Body of pancreas (tissue), 4 donors: ENCODE measurements around the gene HECA. TPM values are rescaled to one million over a fixed set of nuclear protein-coding genes. Genes with fewer than 3 reads are reported as not detected.

Source experiments
- ATAC-seq: fragments of 150-250 bp; one replicate; pipeline ENCODE4 v1.9.1; 2016
- DNase-seq, 4 donors: peaks; one replicate each; pipeline ENCODE4 v3.0.0-alpha.2; 2019
- H3K27ac ChIP-seq, 4 donors: fragments of 200-600 bp; sonication (generic); 1 replicate in 3 of 4; 2 replicates in 1 of 4; pipeline versions ENCODE4 v1.5.1 to v1.6.1; 2016 to 2019; ENCODE audit warnings: mild to moderate bottlenecking in 1 of 4, mixed read lengths in 1 of 4, moderate library complexity in 1 of 4
- H3K27me3 ChIP-seq, 2 donors: fragments of 200-600 bp; sonication (generic); one replicate each; pipeline ENCODE4 v1.6.0; 2016; ENCODE audit warnings: mild to moderate bottlenecking in 1 of 2
- H3K36me3 ChIP-seq, 2 donors: fragments of 200-600 bp; sonication (generic); replicated peaks in 1 of 2; 2 replicates each; pipeline ENCODE4 v1.5.1; 2016; ENCODE audit warnings: low read depth in 2 of 2; ENCODE audit not compliant: insufficient read depth in 1 of 2
- H3K4me1 ChIP-seq: fragments of 200-600 bp; sonication (generic); one replicate; pipeline ENCODE4 v1.6.0; 2016
- H3K4me3 ChIP-seq, 2 donors: fragments of 200-600 bp; sonication (generic); 1 replicate in 1 of 2; 2 replicates in 1 of 2; pipeline ENCODE4 v1.5.1; 2016 to 2019
- H3K9me3 ChIP-seq, 3 donors: fragments of 200-600 bp; sonication (generic); 1 replicate in 2 of 3; 2 replicates in 1 of 3; pipeline ENCODE4 v1.5.1; 2016
- CTCF ChIP-seq, 7 experiments: fragments of 450-650 bp in 4 of 7; fragments of 200-600 bp in 3 of 7; sonication (generic) in 3 of 7; IDR thresholded peaks; one replicate each; pipeline ENCODE4 v1.5.1; 2016 to 2019; ENCODE audit warnings: antibody characterized with exemption in 7 of 7
- POLR2A ChIP-seq, 3 donors: fragments of 450-650 bp; IDR thresholded peaks; one replicate each; pipeline ENCODE4 v1.6.1; 2016; ENCODE audit warnings: antibody characterized with exemption in 3 of 3, mild to moderate bottlenecking in 2 of 3
- WGBS, 2 donors: methylation state at CpG; one replicate each; pipeline ENCODE4 v1.1.5; 2017; 5-methylcytosine and 5-hydroxymethylcytosine counted together
- intact Hi-C: fragments of 100-400 bp; cut with DNase I; formaldehyde crosslinking; loops from one replicate; pipeline ENCODE4 v1.15.1; 2023
- total RNA-seq, 2 donors: library from RNA; depleted of rRNA; stranded (reverse); fragments of >200 nt; gene quantifications; one replicate each; pipeline ENCODE4 v1.1.0, GENCODE V29; 2016

HECA gene
- total RNA-seq, 2 donors from 2014 or later: 14.2 to 16.1 TPM

GRCh38 chr6:139159016-139159415 is 24.1 kb downstream of the HECA start:
- intact Hi-C loops: no loop called here
- no peak overlapping the region for H3K27ac ChIP-seq

GRCh38 chr6:139161169-139161568 is 26.3 kb downstream of the HECA start:
- intact Hi-C loops: no loop called here
- no peak for ATAC-seq
- H3K9me3 ChIP-seq: no peaks in the 10 kb centered on the region
- H3K4me1 ChIP-seq: peaks cover 25% of the 10 kb centered on the region
- no peak for DNase-seq
- no peaks in the 10 kb centered on the region for H3K27me3 ChIP-seq
- 50 to 67% methylated on average over 1 of the region's 1 CpG for WGBS, 2 donors
- TF ChIP-seq CTCF (IDR thresholded peaks at IDR 0.05): no peak
- TF ChIP-seq POLR2A (IDR thresholded peaks at IDR 0.05): no peak
- no peaks in the 10 kb centered on the region for H3K36me3 ChIP-seq
- no peak overlapping the region for H3K4me3 ChIP-seq
- H3K27ac ChIP-seq: no peak overlapping the region

More at GRCh38 chr6:139159016-139159415, 24.1 kb downstream of the HECA start:
- Histone ChIP-seq H3K27me3 (no peaks in the 10 kb centered on the region), H3K36me3 (no peaks in the 10 kb centered on the region), H3K9me3 (no peaks in the 10 kb centered on the region), H3K4me1 (peaks cover 27% of the 10 kb centered on the region), H3K4me3 (no peak overlapping the region)
- WGBS, 2 donors: 95 to 97% methylated on average over 4 of the region's 4 CpGs
- TF ChIP-seq POLR2A (IDR thresholded peaks at IDR 0.05) (no peak), CTCF (IDR thresholded peaks at IDR 0.05) (no peak)
- no peak for ATAC-seq
- no peak for DNase-seq

- Histone ChIP-seq H3K36me3 (peaks cover 0 to under 1% of the 10 kb centered on the region in 2 donors), H3K9me3 (no peaks in the 10 kb centered on the region), H3K27me3 (no peaks in the 10 kb centered on the region), H3K4me1 (peaks cover 20% of the 10 kb centered on the region), H3K4me3 (no peak overlapping the region), H3K27ac (no peak overlapping the region)
- intact Hi-C loops: no loop called here
- DNase-seq (no peak), ATAC-seq (no peak)
- 82 to 97% methylated on average over 3 of the region's 3 CpGs for WGBS, 2 donors
- TF ChIP-seq CTCF (IDR thresholded peaks at IDR 0.05) (no peak), POLR2A (IDR thresholded peaks at IDR 0.05) (no peak)
Measured at GRCh38 chr6:139161817-139162284, 27.0 kb downstream of the HECA start.

GRCh38 chr6:139164001-139164400 is 29.1 kb downstream of the HECA start:
- no peak for DNase-seq
- peaks cover 13% of the 10 kb centered on the region for H3K4me1 ChIP-seq
- ATAC-seq: no peak
- TF ChIP-seq CTCF (IDR thresholded peaks at IDR 0.05): no peak
- TF ChIP-seq POLR2A (IDR thresholded peaks at IDR 0.05): no peak
- no peaks in the 10 kb centered on the region for H3K9me3 ChIP-seq
- WGBS, 2 donors: 69 to 87% methylated on average over 2 to 3 of the region's 3 CpGs
- no peak overlapping the region for H3K27ac ChIP-seq
- H3K4me3 ChIP-seq: no peak overlapping the region
- H3K36me3 ChIP-seq: peaks cover 0 to 6% of the 10 kb centered on the region in 2 donors
- H3K27me3 ChIP-seq: no peaks in the 10 kb centered on the region
- intact Hi-C loops: no loop called here

- ATAC-seq (no peak), DNase-seq (no peak)
- H3K9me3 ChIP-seq: no peaks in the 10 kb centered on the region
- intact Hi-C loops: no loop called here
- peaks cover 13% of the 10 kb centered on the region for H3K4me1 ChIP-seq
- no peak overlapping the region for H3K27ac ChIP-seq
- H3K4me3 ChIP-seq: no peak overlapping the region
- H3K27me3 ChIP-seq: no peaks in the 10 kb centered on the region
- WGBS, 2 donors: 78 to 90% methylated on average over 2 of the region's 2 CpGs
- H3K36me3 ChIP-seq: peaks cover 0 to 6% of the 10 kb centered on the region in 2 donors
- TF ChIP-seq POLR2A (IDR thresholded peaks at IDR 0.05) (no peak), CTCF (IDR thresholded peaks at IDR 0.05) (no peak)
Measured at GRCh38 chr6:139165324-139165723, 30.4 kb downstream of the HECA start.
